GM12801 (cell line): ENCODE data around the gene AQP6.

Source experiments
- TF ChIP-seq, protein P1 (sequence below): IDR thresholded peaks from one replicate; pipeline ENCODE4 v1.5.1; 2011; ENCODE audit warnings: control low read depth; ENCODE audit not compliant: insufficient read length; ENCODE audit errors: extremely low read depth

The AQP6 gene

DNA sequence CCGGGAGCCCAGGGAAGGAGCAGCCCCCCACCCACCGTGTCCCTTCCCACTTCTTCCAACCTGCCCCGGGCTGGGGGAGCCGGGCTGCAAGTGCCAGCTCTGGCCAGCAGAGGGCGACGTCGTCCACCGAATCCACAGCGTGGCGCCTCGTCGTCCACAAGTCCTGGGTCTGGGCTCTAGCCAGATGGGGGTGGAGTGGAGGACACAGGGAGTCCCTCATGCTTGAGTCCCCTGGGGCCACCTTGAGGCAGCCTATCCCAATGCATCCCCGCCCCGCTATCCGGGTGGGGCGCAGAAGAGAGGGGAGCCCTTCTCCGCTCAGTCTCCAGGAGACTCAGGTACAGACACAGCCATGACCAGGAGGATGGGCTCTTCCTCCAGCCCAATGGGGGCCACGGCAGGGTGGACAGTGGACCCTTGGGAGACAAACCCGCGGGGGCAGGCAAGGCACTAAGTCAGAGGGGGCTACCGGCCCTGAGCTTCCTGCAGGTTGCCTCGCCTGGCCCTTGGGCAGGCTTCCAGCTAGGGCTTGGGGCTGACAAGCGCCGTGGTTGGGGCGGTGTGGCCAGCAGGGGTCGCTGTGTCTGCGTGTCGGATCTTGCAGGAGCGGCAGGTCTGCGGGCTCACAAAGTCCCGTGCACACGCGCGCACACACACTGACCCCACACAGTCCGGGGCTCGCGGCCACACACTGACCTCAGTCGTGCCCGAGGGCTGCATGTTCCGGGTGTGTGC, 5.5 kb upstream of the AQP6 start:
- TF ChIP-seq, protein P1, sequence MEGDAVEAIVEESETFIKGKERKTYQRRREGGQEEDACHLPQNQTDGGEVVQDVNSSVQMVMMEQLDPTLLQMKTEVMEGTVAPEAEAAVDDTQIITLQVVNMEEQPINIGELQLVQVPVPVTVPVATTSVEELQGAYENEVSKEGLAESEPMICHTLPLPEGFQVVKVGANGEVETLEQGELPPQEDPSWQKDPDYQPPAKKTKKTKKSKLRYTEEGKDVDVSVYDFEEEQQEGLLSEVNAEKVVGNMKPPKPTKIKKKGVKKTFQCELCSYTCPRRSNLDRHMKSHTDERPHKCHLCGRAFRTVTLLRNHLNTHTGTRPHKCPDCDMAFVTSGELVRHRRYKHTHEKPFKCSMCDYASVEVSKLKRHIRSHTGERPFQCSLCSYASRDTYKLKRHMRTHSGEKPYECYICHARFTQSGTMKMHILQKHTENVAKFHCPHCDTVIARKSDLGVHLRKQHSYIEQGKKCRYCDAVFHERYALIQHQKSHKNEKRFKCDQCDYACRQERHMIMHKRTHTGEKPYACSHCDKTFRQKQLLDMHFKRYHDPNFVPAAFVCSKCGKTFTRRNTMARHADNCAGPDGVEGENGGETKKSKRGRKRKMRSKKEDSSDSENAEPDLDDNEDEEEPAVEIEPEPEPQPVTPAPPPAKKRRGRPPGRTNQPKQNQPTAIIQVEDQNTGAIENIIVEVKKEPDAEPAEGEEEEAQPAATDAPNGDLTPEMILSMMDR, result no peak

DNA sequence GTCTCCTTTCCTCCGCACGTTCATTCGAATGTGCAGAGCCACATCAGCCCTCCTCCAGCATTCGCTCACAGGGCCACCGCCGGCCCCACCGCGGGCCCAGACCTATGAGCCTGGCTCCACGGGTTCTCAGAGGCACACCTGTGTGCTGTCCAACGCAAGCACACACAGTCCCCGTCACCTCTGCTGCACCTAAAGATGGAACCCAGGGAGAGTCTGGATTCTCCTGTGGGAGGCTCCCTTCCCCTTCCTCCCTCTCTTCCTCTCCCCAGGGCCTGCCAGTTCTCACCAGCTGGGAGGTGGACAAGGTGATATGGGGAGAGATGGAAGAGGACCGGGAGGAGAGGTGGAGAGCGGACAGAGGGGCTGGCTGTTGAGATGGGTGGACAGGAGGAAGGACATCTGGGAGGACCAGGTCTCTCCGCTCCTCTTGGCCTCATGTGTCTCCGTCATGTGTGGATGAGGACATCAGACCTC, 4.9 kb upstream of the AQP6 start:
- TF ChIP-seq, protein P1, result no peak

DNA sequence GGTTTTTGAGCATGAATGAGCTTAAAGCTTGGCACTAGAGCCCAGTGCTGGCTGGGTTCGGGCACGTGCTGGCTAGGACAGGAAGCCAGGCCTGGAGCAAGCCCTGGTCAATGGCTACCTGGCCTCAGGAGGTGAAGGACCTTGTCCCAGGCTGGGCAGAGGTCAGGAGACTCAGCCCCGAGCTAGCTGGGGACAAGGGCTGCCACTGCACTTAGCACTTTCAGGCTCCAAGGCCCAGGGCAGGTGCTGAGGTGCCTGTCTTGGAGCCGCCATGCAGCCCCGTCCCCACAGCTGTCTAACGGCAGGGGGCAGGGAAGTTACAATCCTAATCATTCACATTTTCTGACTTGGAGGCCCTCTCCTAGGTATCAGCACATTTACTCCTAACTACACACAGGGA, 4.3 kb upstream of the AQP6 start:
- TF ChIP-seq, protein P1, result no peak

DNA sequence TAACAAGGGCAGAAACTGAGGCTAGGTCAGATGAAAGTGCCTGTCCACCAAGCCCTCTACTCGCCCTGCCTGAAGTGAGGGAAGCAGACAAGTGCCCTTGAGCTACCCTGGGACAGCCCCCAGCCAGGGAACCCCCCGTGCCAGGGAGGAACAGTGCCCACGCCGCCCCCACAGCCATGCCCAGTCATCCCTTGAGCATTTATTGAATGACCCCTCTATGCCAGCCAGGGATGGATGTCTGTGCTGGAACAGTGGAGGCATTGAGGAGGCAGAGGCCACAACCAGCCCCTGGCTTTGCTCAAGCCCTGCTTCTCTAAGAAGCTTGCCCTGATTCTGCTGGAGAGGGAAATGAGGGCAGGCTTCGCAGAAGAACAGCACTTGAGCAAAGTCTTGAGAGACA, 3.7 kb upstream of the AQP6 start:
- TF ChIP-seq, protein P1, result no peak

DNA sequence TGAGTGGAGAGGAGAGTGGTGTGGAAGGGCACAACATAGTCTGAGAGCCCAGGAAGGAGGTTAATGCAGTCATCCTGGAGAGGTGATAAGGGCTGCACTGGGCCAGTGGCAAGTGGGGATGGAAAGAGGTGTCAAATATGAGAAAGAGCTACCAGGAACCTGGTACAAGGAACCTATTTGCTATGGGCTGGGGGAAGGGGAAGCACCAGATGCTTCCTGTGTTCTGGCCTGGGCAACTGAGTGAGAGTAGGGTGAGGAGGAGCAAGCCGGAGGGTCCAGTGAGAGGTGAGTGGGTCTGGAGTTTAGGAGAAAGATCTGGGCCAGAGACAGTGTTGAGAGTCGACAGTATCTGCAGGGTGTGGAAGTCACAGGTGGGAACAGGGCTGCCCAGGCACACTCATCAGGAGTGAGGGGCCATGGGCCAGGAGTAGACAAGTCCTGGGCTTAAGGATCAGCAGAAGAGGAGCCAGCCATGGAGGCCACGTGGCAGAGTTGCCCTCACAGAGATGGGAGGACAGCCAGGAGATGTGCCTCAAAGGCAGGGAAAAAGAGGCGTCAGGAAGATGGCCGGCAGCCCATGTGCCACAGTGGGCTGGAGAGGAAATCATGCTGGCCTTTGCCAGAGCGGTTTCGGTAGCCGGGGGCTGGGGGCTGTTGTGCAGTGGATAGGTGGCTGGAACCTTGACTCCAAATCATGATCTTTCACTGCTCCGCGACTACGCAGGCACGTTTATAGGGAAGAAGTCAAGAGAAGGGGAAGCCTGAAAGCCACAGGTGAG, 2.9 kb upstream of the AQP6 start:
- TF ChIP-seq, protein P1, result no peak

DNA sequence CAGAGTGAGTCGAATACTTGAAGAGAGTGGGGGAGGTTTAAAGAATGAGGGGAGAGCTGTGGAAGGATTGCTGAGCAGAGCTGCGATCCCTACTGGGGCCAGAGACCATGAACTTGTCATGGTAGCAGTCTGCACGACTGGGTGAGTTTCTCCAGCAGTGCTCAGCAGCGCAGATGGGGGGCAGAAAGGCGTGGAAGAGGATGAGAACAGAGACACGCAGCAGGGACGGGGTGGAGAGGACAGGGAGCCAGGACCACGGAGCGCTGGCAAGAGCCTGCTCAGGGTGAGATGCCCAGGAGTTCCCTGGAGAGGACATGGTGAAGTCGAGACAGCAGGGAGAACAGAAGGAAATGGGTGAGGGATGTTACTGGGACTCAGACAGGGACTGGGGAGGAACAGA, 2.1 kb upstream of the AQP6 start:
- TF ChIP-seq, protein P1, result no peak

DNA sequence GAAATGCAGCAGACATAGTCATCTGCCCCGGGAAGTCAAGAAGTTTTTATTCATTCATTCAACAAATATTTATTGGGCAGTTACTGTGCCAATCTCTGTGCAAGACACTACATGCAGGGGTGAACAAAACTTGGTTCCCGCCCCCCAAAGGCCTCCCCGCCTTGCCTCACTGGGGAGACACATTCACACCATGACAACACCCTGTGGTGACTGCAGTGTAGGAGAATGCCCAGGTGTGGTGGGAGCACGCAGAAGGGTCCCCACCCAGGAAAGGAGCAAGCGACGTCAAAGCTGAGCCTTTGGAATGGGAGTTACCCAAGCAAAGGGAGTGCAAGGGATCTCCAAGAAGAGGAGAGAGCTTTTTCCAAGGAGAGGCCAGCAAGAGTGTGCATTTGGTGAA, 1.6 kb upstream of the AQP6 start:
- TF ChIP-seq, protein P1, result no peak
